RKO (cell line): ENCODE results near the gene RFC1.
A peak's percentile ranks its signal among the peaks of the same experiment; 100 is the strongest.
"Not testable (repeated sequence)": the region's sequence is repeated elsewhere in the genome, so short reads cannot be mapped to it uniquely, and the experiment has no call there.

Experiments
- DNase-seq: peaks from one replicate; pipeline ENCODE4 v3.0.0-alpha.2; 2016; ENCODE audit warnings: low spot score

Gene RFC1, protein sequence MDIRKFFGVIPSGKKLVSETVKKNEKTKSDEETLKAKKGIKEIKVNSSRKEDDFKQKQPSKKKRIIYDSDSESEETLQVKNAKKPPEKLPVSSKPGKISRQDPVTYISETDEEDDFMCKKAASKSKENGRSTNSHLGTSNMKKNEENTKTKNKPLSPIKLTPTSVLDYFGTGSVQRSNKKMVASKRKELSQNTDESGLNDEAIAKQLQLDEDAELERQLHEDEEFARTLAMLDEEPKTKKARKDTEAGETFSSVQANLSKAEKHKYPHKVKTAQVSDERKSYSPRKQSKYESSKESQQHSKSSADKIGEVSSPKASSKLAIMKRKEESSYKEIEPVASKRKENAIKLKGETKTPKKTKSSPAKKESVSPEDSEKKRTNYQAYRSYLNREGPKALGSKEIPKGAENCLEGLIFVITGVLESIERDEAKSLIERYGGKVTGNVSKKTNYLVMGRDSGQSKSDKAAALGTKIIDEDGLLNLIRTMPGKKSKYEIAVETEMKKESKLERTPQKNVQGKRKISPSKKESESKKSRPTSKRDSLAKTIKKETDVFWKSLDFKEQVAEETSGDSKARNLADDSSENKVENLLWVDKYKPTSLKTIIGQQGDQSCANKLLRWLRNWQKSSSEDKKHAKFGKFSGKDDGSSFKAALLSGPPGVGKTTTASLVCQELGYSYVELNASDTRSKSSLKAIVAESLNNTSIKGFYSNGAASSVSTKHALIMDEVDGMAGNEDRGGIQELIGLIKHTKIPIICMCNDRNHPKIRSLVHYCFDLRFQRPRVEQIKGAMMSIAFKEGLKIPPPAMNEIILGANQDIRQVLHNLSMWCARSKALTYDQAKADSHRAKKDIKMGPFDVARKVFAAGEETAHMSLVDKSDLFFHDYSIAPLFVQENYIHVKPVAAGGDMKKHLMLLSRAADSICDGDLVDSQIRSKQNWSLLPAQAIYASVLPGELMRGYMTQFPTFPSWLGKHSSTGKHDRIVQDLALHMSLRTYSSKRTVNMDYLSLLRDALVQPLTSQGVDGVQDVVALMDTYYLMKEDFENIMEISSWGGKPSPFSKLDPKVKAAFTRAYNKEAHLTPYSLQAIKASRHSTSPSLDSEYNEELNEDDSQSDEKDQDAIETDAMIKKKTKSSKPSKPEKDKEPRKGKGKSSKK

DNA sequence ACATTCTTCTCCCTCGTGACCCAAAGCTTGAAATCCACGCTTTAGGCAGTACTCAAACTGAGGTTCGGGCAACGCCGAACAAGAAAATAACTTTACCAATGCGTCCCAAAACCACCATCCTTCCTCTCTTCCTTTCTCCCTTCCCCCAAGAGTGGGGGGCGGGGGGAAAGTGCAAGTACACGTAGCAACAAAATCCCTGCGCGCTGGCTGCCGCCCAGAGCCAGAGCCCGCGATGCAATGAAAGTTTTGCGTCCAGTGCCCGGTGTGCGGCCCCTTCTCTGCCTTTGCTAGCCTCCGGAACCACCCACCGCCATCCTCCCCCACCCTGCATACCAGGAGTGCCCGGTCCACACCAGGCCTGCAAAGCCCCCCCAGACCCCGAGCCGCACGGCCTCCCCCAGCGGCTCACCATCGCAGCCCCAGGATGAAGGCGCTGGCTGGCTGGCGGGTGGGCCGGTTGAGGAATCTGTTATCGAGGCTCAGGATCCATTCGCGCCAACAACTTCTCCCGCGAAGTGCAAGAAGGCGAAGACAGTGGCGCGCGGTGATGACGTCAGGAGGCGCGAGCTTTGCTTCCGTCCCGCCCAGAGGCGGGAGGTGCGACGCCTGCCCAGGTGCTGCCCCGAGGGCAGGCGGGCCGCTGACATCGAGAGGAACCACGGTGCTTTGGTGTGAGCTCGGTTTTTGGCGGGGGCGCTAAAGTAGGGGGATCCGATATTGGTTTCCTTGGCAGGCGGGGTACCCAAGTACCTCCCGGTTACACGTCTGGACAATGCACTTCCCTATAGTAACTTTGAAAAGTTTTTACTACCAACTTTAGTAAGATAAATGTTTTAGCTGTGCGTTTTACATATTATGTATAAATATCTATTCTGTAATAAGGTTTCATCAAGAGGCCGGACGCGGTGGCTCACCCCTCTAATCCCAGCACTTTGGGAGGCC is at the start of gene RFC1:
Gene RFC1 (minus strand): TSS at position 533 of the 942 bp plus-strand sequence. CDS start 121 bp downstream, at position 412.
- peak; percentile 90 for DNase-seq

DNA sequence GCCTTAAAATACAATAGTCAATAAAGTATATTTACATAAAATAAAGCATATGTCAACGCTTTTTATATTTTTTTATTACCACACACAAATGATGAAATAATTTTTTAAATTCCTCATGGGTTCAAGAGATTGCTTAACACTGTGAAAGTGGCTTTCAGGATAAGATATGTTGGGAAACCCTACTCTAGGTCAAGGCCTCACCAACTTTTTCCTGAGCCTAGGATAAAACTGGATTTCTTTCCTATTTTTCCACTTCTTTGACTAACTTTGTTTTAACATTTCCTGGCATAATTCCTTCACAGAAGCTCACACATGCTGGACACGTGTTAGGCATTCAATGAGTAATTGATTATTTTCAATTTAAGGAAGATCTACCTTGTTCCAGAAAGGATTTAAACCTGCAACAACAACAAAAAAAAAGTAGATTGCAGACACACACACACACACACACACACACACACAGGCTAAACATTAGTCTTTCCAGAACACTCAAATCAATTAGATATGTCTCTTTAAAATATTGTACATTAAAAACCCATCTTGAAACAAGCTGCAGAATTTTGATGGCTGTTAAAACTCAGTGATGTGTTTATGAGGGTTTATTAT is 49.6 kb upstream of the RFC1 start:
- no peak for DNase-seq

DNA sequence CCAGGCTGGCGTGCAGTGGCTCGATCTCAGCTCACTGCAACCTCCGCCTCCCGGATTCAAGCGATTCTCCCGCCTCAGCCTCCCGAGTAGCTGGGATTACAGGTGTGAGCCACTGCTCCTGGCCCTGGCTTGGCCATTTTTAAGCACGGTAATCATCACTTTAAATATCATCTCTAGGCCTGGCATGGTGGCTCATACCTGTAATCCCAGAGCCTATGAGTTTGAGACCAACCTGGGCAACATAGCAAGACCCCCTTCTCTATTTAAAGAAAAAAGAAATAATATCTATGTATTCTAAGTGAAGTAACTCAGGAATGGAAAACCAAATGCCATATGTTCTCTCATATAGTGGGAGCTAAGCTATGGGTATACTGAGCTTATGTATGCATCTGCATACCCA is 45.4 kb upstream of the RFC1 start:
- DNase-seq: not testable (repeated sequence)

DNA sequence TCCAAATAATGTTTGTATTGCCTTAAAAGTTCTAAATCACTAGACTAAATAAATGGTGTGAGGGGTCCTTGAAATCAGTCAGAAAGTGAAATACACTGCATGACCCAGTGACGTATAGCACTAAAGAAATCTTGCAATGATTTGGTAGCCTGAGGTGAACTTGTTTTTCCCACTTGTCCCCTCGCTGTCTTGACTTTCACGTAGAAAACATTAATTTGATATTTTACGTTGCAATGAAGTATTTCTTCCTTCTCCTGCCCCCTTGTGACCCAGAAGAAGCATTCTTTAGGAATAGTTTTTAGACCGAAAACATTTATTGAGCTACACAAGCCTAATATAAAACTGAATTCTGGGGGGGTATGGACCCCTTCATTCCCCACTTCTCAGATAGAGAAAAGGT is 44.3 kb upstream of the RFC1 start:
- peak; percentile 32 for DNase-seq

DNA sequence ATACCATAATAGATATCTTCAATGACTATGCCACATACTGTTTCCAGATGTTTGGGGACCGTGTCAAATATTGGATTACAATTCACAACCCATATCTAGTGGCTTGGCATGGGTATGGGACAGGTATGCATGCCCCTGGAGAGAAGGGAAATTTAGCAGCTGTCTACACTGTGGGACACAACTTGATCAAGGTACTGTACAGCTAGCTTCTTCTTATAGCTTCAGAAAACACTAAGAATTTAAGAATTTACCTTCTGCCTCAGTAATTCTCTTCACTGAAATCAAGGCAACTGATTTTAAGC is 41.4 kb upstream of the RFC1 start:
- no peak for DNase-seq

DNA sequence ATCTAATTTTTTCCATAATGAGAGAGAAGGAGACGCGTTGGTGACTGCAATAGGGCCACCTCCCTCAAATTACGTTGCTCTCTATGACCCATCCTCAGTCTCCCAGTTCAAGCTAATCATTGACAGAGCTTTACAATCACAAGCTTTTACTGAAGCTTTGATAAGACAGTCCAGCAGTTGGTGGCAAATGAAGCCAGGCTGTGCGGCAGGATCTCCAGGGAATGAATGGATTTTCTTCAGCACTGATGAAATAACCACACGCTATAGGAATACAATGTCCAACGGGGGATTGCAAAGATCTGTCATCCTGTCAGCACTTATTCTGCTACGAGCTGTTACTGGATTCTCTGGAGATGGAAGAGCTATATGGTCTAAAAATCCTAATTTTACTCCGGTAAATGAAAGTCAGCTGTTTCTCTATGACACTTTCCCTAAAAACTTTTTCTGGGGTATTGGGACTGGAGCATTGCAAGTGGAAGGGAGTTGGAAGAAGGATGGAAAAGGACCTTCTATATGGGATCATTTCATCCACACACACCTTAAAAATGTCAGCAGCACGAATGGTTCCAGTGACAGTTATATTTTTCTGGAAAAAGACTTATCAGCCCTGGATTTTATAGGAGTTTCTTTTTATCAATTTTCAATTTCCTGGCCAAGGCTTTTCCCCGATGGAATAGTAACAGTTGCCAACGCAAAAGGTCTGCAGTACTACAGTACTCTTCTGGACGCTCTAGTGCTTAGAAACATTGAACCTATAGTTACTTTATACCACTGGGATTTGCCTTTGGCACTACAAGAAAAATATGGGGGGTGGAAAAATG is 40.8 kb upstream of the RFC1 start, which contains the start of gene KLB:
Gene KLB (plus strand): TSS at position 168 of the 821 bp plus-strand sequence. CDS start 20 bp downstream, at position 188.
- no peak for DNase-seq

DNA sequence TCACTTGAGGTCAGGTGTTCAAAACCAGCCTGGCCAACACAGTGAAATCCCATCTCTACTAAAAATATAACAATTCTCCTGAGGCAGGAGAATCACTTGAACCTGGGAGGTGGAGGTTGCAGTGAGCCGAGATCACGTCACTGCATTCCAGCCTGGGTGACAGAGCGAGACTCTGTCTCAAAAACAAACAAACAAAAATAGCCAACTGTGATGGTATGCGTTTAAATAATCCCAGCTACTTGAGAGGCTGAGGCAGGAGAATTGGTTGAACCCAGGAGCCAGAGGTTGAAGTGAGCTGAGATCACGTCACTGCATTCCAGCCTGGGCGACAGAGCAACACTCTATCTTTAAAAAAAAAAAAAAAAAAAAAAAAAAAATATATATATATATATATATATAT is 35.5 kb upstream of the RFC1 start:
- DNase-seq: not testable (repeated sequence)

DNA sequence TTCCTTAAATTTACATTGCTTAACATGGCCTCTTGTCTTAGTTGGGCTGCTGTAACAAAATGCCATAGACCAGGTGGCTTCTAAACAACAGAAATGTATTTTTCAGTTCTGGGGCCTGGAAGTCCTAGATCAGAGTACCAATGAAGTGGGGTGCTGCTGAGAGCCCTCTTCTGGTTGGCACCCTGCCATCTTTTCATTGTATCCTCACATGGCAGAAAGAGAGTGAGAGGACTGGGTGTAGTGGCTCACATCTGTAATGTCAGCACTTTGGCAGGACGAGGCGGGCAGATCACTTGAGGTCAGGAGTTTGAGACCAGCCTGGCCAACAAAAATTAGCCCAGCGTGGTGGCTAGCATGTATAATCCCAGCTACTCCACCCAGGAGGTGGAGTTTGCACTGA is 28.5 kb upstream of the RFC1 start:
- DNase-seq: no peak

DNA sequence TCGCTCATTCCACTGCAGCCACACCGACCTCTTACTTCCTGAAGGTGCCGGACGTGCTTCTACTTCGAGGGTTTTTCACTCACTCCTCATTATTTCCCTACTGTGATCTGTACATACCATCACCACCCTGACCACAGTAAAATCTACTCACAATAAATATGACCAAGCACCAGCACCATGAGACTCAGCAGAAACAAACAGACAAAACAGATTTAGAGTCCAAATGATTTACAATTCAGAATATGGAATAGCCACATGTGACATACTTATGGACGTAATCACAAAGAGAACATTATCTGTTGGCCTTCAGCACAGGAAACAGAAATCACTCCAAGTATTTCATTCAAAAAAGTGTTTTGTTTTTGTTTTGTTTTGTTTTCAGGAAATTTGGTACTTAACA is 24.4 kb upstream of the RFC1 start:
- no peak for DNase-seq

DNA sequence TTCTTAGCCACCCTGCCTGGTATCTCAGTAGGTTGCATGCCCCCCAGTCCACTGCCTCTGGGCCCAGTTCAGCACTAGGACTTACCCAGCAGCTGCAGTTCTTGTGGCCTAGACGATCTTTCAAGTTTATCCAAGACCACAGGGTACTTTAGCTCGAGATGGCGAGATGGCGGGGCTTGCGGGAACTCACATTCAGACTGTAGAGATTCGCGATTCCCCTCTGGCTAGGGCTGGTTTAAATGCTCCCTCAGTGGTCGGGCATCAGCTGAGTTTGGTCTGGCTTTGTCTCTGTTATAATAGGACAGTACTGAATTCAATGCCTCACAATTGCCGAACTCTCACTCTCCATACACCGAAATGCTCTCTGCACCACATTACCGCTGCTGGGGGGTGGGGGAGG is 18.4 kb upstream of the RFC1 start:
- DNase-seq: no peak

DNA sequence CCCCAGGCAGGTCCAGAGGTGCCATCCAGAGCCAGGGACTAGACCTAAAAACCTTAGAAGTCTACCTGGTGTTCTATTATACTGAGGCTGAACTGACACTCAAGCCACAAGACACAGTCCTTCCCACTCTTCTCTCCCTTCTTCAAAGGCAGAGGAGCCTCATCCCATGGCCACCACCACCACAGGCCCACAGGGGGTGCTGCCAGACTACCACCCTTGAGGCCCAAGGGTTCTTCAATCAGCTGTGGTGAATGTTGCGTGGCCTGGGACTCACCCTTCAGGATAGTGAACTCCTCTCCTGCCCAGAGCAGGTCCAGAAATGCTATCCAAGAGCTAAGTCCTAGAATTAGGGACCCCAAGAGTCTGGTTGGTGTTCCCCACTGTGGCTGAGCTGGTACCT is 17.5 kb upstream of the RFC1 start:
- DNase-seq: no peak

DNA sequence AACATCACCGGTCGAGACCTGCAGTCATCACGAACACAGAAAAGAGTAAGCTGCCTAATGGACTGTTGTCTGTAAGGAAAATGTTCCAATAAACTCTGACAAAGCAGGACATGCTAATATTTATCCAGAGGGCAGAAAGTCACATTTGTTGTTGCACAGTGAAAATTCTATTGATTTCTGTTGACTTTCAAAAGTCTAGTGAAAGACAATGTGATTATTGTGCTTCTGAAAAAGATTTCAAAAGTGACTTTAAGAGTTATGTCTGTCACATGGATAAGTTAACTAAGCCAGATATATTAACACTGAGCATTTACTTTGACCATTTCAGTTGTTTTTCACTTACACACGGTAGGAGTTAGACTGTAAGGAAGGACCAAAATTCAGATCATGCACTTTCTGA is 9.3 kb upstream of the RFC1 start:
- no peak for DNase-seq

DNA sequence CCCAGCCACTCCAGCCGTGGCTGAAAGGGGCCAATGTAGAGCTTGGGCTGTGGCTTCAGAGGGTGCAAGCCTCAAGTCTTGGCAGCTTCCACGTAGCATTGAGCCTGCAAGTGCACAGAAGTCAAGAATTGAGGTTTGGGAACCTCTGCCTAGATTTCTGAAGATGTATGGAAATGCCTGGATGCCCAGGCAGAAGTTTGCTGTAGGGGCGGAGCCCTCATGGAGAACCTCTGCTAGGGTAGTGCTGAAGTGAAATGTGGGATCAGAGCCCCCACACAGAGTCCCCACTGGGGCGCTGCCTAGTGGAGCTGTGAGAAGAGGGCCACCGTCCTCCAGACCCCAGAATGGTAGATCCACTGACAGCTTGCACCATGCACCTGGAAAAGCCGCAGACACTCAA is 5.0 kb upstream of the RFC1 start:
- DNase-seq: not testable (repeated sequence)

DNA sequence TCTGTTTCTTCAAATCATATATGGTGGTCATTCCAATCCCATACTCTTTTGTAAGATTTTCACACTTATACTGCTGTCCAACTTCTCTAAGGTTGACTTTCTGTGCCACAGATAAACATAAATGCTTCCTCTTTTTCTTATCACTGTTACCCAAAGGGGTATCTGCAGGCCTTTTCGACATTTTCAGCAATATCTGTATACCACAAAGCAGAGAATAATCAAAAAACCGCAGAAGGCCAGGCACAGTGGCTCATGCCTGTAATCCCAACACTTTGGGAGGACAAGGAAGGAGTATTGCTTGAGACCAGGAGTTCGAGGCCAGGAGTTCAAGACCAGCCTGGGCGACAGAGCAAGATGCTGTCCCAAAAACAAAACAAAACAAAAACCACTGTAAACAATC is 3.1 kb upstream of the RFC1 start:
- no peak for DNase-seq

DNA sequence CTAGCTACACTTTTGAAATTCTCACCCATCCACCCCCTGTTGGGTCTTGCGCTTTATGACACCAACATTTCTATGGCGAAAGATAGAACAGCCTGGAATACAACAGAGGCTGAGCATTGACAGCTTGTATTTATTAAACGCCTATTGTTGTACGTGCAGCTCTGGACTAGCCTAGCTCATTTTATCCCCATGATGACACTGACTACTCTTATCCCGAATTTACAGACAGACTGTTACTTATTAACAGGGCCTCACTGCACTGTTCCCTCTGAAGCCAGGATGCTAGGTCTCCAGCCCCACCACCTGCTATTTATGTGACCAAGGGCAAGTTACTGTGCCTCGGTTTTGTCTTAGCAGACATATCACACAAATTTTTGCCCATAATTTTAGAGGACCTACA is 1.0 kb upstream of the RFC1 start:
- no peak for DNase-seq

DNA sequence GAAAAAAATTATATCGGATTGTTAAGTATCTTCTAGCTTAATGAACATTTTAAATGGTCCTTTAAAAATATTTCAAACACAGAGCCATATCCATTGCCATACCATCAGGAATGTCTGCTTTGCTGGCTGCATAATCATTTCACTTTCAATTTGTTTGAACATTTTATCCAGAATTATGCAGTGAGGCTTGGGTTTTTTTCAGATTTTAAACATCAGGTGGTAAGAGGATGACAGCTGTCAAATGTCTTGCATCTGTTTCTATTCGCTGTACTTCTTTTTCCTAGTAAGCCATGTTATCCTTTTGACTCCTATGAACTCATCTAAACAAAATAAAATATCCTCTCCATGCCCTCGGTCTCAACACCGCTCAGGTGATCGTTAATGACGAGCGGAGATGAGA is 802 bp downstream of the RFC1 start:
- DNase-seq: peak; percentile 19

DNA sequence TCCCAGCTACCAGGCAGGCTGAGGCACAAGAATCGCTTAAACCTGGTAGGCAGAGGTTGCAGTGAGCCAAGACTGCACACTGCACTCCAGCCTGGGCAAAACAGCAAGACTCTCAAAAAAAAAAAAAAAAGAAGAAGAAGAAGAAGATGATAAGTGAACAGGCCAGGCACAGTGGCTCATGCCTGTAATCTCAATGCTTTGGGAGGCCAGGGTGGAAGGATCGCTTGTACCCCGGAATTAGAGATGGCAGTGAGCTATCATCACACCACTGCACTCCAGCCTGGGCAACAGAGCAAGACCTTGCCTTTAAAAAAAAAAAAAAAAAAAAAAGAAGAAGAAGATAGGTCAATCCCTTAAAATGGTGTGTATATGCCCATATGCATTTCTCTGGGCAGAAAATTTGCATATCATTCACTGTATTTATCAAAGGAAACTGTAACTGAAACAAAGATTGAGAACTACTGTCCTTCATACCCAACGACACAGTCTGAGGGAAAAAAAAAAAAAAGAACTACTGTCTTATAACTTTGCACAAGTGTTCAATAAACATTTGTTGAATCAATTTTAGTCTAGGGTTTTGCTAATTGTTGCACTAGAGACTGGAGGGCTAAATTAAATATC is 2.3 kb downstream of the RFC1 start:
- DNase-seq: no peak

DNA sequence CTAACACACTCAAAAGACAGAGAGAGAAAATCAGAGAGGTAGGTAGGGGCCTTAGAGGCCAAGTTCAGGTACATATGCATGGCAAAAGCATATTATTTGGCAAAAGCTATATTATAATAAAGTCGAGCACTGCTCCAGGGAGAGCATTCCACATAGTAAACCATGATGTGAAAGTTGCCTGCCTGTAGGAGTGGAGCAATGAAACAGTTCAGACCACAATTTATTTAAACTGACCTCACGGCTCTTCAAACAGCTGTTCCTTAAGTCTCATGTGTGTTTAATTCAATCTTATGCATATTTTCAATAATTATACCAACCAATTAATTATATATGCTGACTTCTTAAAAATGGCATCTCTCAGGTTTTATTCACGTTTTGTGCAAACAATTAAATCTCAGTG is 3.3 kb downstream of the RFC1 start:
- DNase-seq: no peak

DNA sequence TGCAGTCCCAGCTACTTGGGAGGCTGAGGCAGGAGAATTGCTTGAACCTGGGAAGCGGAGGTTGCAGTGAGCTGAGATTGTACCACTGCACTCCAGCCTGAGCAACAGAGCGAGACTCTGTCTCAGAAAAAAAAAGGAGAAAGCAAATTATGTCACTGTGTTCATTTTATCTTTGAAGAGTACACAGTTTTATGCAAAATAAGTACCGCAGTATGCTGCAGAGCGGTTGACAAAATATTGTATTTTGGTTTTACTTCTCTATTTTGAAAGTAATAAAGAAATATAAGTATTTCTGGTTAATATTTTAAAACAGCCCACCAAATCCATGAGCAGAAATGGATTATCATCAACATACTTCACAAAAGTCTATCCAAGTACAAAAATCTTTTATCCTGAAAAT is 5.6 kb downstream of the RFC1 start:
- not testable (repeated sequence) for DNase-seq

DNA sequence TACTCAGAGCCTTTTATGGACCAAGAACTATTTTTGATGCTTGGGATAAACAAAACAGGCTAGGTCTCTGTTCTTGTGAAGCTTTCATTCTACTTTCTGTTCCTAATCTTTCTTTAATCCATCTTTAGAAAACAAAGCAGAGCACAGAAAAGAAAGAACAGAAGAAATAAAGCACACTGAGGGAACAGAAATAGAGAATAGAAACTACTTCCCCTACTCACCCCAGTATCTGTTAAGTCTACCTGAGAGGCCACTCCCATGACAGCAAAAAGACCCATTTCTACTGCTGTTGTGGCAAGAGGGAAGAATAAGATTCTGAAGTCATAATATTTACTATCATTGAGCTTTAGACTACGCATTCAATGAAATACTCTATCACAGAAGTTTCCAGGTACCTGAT is 9.2 kb downstream of the RFC1 start:
- no peak for DNase-seq
